Fibroblast of villous mesenchyme (primary cell): Measurements from ENCODE around the gene SRRM2. TPM values are rescaled to one million over a fixed set of nuclear protein-coding genes. Genes with fewer than 3 reads are reported as not detected.
A peak's percentile ranks its signal among the peaks of the same experiment; 100 is the strongest.

ENCODE experiments used
- DNase-seq: peaks from one replicate; pipeline ENCODE4 v3.0.0-alpha.2; 2010; ENCODE audit warnings: low read depth
- H3K4me3 ChIP-seq: 2 replicates; pipeline ENCODE4 v1.5.1; 2011; ENCODE audit warnings: low read depth, mild to moderate bottlenecking, low read length
- CTCF ChIP-seq: IDR thresholded peaks from 2 replicates; pipeline ENCODE4 v1.5.1; 2012; ENCODE audit warnings: low read depth, mild to moderate bottlenecking, low read length; ENCODE audit not compliant: insufficient read depth
- total RNA-seq: library from RNA; depleted of rRNA; stranded (reverse); fragments of >200 nt; gene quantifications from 2 replicates; pipeline ENCODE4 v1.2.3, GENCODE V29; 2012

Gene SRRM2
- total RNA-seq, 1 donor = 62.2 TPM

DNA sequence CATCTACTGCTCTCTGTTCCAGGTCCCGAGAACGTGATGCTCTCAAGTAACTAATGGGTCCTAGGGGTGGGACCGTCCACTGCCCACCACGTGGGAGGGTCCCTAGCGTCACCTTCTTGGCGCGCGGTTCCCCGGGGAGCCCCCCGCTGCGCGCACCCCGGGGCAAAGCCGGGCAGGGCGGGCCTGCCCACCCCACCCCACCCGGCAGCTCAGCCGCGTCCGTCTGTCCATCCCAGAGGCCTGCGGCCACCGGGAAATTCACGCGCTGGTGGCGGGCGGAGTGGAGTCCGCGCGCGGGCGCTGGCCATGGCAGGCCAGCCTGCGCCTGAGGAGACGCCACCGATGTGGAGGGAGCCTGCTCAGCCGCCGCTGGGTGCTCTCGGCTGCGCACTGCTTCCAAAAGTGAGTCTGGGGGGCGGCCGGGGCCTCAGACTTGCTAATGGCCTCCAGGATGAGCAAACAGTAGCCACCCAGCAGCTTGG is 46.3 kb downstream of the SRRM2 start:
- no peak for TF ChIP-seq CTCF
- H3K4me3 ChIP-seq = no peak overlapping the region
- no peak for DNase-seq

- no peak for TF ChIP-seq CTCF
- no peak for DNase-seq
- H3K4me3 ChIP-seq = no peak overlapping the region
Observed at GRCh38 chr16:2799205-2799858, 46.9 kb downstream of the SRRM2 start.

DNA sequence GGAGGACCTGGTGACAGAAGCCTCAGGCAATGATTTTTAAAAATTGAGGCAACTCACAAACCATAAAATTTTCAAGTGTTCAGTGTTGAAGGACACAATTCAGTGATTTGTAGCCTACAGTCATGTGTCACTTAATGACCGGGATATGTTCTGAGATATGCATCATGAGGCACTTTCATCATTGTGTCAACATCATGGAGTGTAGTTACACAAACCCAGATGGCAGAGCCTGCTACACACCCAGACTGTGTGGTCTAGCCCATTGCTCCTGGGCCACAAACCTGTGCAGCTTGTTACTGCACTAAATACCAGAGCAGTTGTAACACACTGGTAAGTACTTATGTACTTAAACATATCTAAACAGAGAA is 47.4 kb downstream of the SRRM2 start:
- TF ChIP-seq CTCF = no peak
- DNase-seq = peak; percentile 78
- H3K4me3 ChIP-seq = no peak overlapping the region

GRCh38 chr16:2803545-2804195 is 51.2 kb downstream of the SRRM2 start:
- H3K4me3 ChIP-seq = no peak overlapping the region
- no peak for TF ChIP-seq CTCF
- no peak for DNase-seq

- no peak overlapping the region for H3K4me3 ChIP-seq
- DNase-seq = no peak
- no peak for TF ChIP-seq CTCF
Observed at GRCh38 chr16:2804728-2805127, 52.3 kb downstream of the SRRM2 start.

- DNase-seq = no peak
- no peak for TF ChIP-seq CTCF
- H3K4me3 ChIP-seq = no peak overlapping the region
Observed at GRCh38 chr16:2806286-2806685, 53.8 kb downstream of the SRRM2 start.
